BJ (cell line): ENCODE data around the gene CDH22. TPM values are rescaled to one million over a fixed set of nuclear protein-coding genes. Genes with fewer than 3 reads are reported as not detected.

Experiments
- CTCF ChIA-PET: fragments of 350-600 bp; formaldehyde crosslinking; extraction: SDS; loops from one replicate; lab custom pipeline; 2021; ENCODE audit warnings: antibody characterized with exemption, inconsistent platforms; lab: Yijun Ruan, JAX
- POLR2A ChIA-PET: fragments of 300-600 bp; sonication (Branson Sonifier 250); formaldehyde crosslinking; extraction: SDS; loops from one replicate; lab custom pipeline; 2021; ENCODE audit warnings: antibody characterized with exemption; lab: Charles Lee
- DNase-seq: peaks from one replicate; pipeline ENCODE4 v3.0.0-alpha.2; 2011; ENCODE audit warnings: low read depth
- H3K27me3 ChIP-seq: 2 replicates; pipeline ENCODE4 v1.6.0; 2011; ENCODE audit warnings: low read length; ENCODE audit not compliant: control insufficient read depth, insufficient read depth
- H3K36me3 ChIP-seq: 2 replicates; pipeline ENCODE4 v1.5.1; 2011; ENCODE audit warnings: low read length; ENCODE audit not compliant: control insufficient read depth, insufficient read depth
- H3K4me3 ChIP-seq: 2 replicates; pipeline ENCODE4 v1.5.1; 2011; ENCODE audit warnings: low read depth, mild to moderate bottlenecking, control low read depth, low read length
- polyA plus RNA-seq: library from polyadenylated mRNA; depleted of rRNA; stranded (reverse); fragments of >200 nt; gene quantifications from 2 replicates; pipeline ENCODE4 v1.2.3, GENCODE V29; 2011
- TF ChIP-seq, protein P1 (sequence below): IDR thresholded peaks from 2 replicates; pipeline ENCODE4 v1.5.1; 2011; ENCODE audit warnings: low read depth, mild to moderate bottlenecking, control low read depth, inconsistent platforms, low read length, moderate library complexity; ENCODE audit not compliant: insufficient read depth

CDH22 gene
- polyA plus RNA-seq, 1 experiment, result not detected

DNA sequence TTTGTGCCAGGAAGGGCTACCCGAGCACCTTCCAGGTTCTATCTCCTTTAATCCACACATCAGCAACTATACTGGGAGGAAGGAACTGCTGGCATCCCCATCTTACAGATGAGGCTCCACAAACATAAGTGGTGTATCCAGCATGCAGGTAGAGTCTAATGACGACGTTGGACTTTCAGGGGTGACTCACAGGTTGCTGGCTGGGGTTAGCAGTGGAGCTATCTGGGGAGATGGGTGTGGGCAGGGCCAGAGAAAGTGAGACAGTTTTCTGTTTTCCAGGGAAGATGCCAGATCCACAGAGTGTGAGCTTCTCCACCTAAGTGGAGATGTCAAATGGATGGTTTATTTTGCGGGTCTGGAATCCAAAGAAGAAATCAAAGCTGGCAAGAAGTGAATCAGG, 31.8 kb downstream of the CDH22 start:
- 0 out of 2 replicates have a peak, but pooled peaks cover 2% of the 10 kb centered on the region for H3K27me3 ChIP-seq
- POLR2A ChIA-PET, result no interaction called here
- TF ChIP-seq, protein P1, sequence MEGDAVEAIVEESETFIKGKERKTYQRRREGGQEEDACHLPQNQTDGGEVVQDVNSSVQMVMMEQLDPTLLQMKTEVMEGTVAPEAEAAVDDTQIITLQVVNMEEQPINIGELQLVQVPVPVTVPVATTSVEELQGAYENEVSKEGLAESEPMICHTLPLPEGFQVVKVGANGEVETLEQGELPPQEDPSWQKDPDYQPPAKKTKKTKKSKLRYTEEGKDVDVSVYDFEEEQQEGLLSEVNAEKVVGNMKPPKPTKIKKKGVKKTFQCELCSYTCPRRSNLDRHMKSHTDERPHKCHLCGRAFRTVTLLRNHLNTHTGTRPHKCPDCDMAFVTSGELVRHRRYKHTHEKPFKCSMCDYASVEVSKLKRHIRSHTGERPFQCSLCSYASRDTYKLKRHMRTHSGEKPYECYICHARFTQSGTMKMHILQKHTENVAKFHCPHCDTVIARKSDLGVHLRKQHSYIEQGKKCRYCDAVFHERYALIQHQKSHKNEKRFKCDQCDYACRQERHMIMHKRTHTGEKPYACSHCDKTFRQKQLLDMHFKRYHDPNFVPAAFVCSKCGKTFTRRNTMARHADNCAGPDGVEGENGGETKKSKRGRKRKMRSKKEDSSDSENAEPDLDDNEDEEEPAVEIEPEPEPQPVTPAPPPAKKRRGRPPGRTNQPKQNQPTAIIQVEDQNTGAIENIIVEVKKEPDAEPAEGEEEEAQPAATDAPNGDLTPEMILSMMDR, result no peak
- DNase-seq, result no peak
- H3K4me3 ChIP-seq, result no peak overlapping the region
- H3K36me3 ChIP-seq, result no peaks in the 10 kb centered on the region
- CTCF ChIA-PET, result no interaction called here

DNA sequence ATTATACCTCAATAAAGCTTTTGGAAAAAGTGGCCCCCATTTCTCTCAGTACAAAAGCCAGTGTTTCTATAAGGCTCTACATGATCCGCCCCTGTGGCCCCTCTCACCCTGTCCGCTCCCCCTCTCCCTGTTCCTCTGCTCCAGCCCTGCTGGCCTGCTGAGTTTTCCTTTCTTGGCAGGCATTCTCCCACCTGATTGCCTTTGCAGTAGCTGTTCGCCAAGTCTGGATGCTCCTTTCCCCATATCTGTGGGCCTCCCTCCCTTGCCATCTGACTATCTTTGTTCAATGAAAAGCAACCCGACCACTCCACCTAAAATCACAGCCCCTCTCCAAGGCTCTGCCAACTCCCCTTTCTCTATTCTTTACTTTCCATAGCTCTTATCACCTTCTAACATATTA, 33.2 kb downstream of the CDH22 start:
- POLR2A ChIA-PET, result no interaction called here
- H3K36me3 ChIP-seq, result no peaks in the 10 kb centered on the region

DNA sequence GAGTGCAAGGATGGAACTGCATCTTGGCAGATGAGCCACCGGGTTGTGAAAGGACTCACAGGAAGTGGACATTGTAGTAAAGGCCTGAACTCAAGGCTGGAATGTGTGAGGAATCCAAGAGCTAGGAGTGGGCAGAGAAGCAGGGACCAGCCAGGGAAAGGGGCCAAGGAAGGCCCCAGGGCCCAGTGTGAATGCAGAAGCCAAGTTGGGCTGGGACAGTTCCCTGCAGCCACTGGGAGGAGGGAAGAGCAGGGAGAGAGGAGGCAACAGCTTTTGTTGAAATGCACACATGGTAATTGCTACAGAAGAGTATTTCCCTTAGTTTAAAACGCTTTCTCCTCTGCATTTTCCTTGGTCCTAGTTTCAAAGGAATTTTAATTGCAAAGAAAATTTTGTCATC, 34.6 kb downstream of the CDH22 start:
- TF ChIP-seq, protein P1, result no peak
- no peak for DNase-seq
- H3K4me3 ChIP-seq, result no peak overlapping the region
- ChIA-PET CTCF (no interaction called here), POLR2A (no interaction called here)
- H3K36me3 ChIP-seq, result no peaks in the 10 kb centered on the region
- peaks cover 7% of the 10 kb centered on the region for H3K27me3 ChIP-seq

More for the DNA sequence above, 33.2 kb downstream of the CDH22 start:
- DNase-seq, result no peak
- CTCF ChIA-PET, result no interaction called here
- TF ChIP-seq, protein P1, result no peak
- Histone ChIP-seq H3K4me3 (no peak overlapping the region), H3K27me3 (peaks cover 4% of the 10 kb centered on the region; the same call in 1 of the 2 replicates)

DNA sequence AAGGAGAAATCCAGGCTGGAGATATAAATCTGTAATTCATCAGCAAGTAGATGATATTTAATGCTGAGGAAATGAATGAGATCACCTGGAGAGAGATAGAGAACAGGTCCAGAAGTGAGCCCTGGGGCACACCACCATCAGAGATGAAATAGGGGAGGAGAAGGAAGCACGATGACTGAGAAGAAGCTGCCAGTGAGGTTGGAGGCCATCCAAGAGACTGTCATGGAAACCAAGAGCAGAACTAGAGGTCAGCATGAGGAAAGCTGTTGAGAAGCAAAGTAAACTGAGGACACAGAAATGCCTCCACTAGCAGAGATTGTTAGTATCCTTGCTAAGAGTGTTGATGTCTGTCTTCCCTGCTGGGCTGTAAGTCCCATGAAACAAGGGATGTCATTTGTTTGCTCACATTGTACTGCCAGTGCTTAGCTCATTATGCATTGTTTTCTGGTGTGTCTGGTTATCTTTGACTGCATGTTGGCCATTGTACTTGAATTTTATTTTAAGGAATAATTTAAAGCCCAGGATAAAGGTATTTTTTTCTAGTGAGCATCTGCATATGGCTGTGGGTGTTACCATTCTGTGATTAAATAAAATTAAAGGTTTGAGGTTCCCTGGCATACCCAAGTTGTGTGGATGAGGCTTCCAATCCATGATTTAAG, 35.8 kb downstream of the CDH22 start:
- DNase-seq, result no peak
- Histone ChIP-seq H3K27me3 (peaks cover 11% of the 10 kb centered on the region), H3K4me3 (no peak overlapping the region), H3K36me3 (no peaks in the 10 kb centered on the region)
- CTCF ChIA-PET, result interaction anchor here (0.8 kb wide), 1 partner anchor 9 kb away, joined by 3 read pairs; no protein-coding TSS in a partner anchor
- TF ChIP-seq, protein P1, result no peak
- POLR2A ChIA-PET, result no interaction called here

DNA sequence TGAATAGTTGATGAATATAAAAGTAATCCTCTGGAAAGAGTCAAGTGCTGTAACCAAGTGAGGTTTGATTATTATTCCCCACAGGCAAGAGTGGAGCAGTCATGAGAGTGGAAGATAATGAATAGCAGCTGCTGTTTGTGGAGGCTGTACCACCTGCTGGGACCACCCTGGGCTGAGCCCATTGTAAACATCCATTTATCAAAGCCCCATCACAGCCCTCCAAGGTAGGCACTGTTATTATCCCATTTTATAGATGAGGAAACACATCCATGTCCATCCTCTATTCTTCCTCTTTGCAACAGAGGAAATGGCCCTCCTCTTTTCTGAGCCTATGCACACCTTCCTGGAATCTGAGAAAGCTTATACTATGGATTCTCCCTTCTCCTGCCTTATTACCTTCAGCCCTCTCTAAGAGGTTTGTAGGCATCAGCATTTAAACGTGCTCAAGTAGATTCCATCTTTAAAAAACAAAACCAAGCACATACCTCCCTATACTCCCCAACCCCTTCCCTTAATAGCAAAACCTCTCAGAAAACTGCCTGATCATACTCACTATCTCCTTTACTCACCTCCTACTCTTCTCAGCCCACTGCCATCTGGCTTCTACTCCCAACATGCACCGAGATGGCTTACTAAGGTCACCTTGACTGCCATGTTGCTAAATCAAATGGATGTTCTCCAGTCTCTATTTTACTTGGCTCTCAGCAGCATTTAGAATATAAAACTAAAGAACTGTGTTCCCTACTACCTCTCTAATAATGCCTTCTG, 37.1 kb downstream of the CDH22 start:
- ChIA-PET POLR2A (no interaction called here), CTCF (no interaction called here)
- H3K36me3 ChIP-seq, result no peaks in the 10 kb centered on the region
- TF ChIP-seq, protein P1, result no peak
- H3K4me3 ChIP-seq, result no peak overlapping the region
- peaks cover 15% of the 10 kb centered on the region for H3K27me3 ChIP-seq
- DNase-seq, result no peak
